Cerebellar nuclear complex (tissue), 1 donor: ENCODE data around the gene MYCN.

Experiments used
- DNase-seq, 2 experiments: peaks; one replicate each; lab custom pipeline; 2025; lab: John Stamatoyannopoulos, UW

MYCN gene

GRCh38 chr2:15931319-15931890, 8.9 kb upstream of the MYCN start:
- DNase-seq, result no peak

GRCh38 chr2:15931950-15932349, 8.4 kb upstream of the MYCN start:
- DNase-seq, result no peak

- no peak for DNase-seq
Observed at GRCh38 chr2:15932394-15933183, 7.8 kb upstream of the MYCN start.

GRCh38 chr2:15933184-15933845, 7.0 kb upstream of the MYCN start:
- DNase-seq, result no peak

- no peak for DNase-seq
Observed at GRCh38 chr2:15934291-15934945, 5.9 kb upstream of the MYCN start.

- DNase-seq, result no peak
Observed at GRCh38 chr2:15935189-15935588, 5.2 kb upstream of the MYCN start.

GRCh38 chr2:15935675-15936074, 4.7 kb upstream of the MYCN start:
- no peak for DNase-seq

GRCh38 chr2:15936277-15937104, 3.9 kb upstream of the MYCN start:
- DNase-seq, result no peak

GRCh38 chr2:15937105-15937881, 3.1 kb upstream of the MYCN start:
- no peak for DNase-seq

- no peak for DNase-seq
Observed at GRCh38 chr2:15937882-15938802, 2.2 kb upstream of the MYCN start.

- DNase-seq, result no peak
Observed at GRCh38 chr2:15938803-15939555, 1.4 kb upstream of the MYCN start.

GRCh38 chr2:15939556-15939853, 845 bp upstream of the MYCN start:
- DNase-seq, result no peak

- DNase-seq, result no peak
Observed at GRCh38 chr2:15940661-15941480, 521 bp downstream of the MYCN start.

GRCh38 chr2:15941481-15941850, 1.1 kb downstream of the MYCN start:
- no peak for DNase-seq

GRCh38 chr2:15941871-15942710, 1.7 kb downstream of the MYCN start:
- no peak for DNase-seq

- DNase-seq, result no peak
Observed at GRCh38 chr2:15942711-15943345, 2.5 kb downstream of the MYCN start.
